ENCODE measurements around the gene DTNB.

DTNB gene

GRCh38 chr2:25347846-25348245 lies 325.5 kb downstream of the DTNB start:
- no peak for DNase-seq (ENCODE audit: low read depth in 1 of 2, low spot score in 1 of 2)

- no peak for DNase-seq (ENCODE audit: low read depth in 1 of 2, low spot score in 1 of 2)
Observed at GRCh38 chr2:25347205-25347815, 326.1 kb downstream of the DTNB start.

GRCh38 chr2:25343187-25343825 lies 330.1 kb downstream of the DTNB start:
- no peak for DNase-seq (ENCODE audit: low read depth in 1 of 2, low spot score in 1 of 2)

GRCh38 chr2:25342372-25343186 lies 330.8 kb downstream of the DTNB start:
- DNase-seq (ENCODE audit: low read depth in 1 of 2, low spot score in 1 of 2), result peak; percentile 59

GRCh38 chr2:25341753-25342371 lies 331.5 kb downstream of the DTNB start, which contains the start of gene DNMT3A:
Gene DNMT3A (minus strand): TSS chr2:25341925. CDS start chr2:25313984, 27,941 bp downstream.
- DNase-seq (ENCODE audit: low read depth in 1 of 2, low spot score in 1 of 2), result peak in 1 of 2 donors; percentile 36

GRCh38 chr2:25341011-25341727 lies 332.2 kb downstream of the DTNB start:
- no peak for DNase-seq (ENCODE audit: low read depth in 1 of 2, low spot score in 1 of 2)

GRCh38 chr2:25340181-25340921 lies 333.0 kb downstream of the DTNB start:
- no peak for DNase-seq (ENCODE audit: low read depth in 1 of 2, low spot score in 1 of 2)

- DNase-seq (ENCODE audit: low read depth in 1 of 2, low spot score in 1 of 2), result no peak
Observed at GRCh38 chr2:25339791-25340180, 333.6 kb downstream of the DTNB start.

GRCh38 chr2:25339211-25339674 lies 334.1 kb downstream of the DTNB start:
- DNase-seq (ENCODE audit: low read depth in 1 of 2, low spot score in 1 of 2), result no peak

GRCh38 chr2:25338401-25338800 lies 335.0 kb downstream of the DTNB start:
- DNase-seq (ENCODE audit: low read depth in 1 of 2, low spot score in 1 of 2), result no peak

GRCh38 chr2:25337891-25338290 lies 335.5 kb downstream of the DTNB start:
- DNase-seq (ENCODE audit: low read depth in 1 of 2, low spot score in 1 of 2), result no peak

- no peak for DNase-seq (ENCODE audit: low read depth in 1 of 2, low spot score in 1 of 2)
Observed at GRCh38 chr2:25337276-25337675, 336.1 kb downstream of the DTNB start.

GRCh38 chr2:25336383-25336841 lies 337.0 kb downstream of the DTNB start:
- no peak for DNase-seq (ENCODE audit: low read depth in 1 of 2, low spot score in 1 of 2)

GRCh38 chr2:25335971-25336370 lies 337.4 kb downstream of the DTNB start:
- no peak for DNase-seq (ENCODE audit: low read depth in 1 of 2, low spot score in 1 of 2)

GRCh38 chr2:25335204-25335603 lies 338.2 kb downstream of the DTNB start:
- no peak for DNase-seq (ENCODE audit: low read depth in 1 of 2, low spot score in 1 of 2)

GRCh38 chr2:25334482-25334881 lies 338.9 kb downstream of the DTNB start:
- no peak for DNase-seq (ENCODE audit: low read depth in 1 of 2, low spot score in 1 of 2)

- DNase-seq (ENCODE audit: low read depth in 1 of 2, low spot score in 1 of 2), result no peak
Observed at GRCh38 chr2:25333981-25334380, 339.4 kb downstream of the DTNB start.

GRCh38 chr2:25332571-25332970 lies 340.8 kb downstream of the DTNB start:
- DNase-seq (ENCODE audit: low read depth in 1 of 2, low spot score in 1 of 2), result no peak

GRCh38 chr2:25331686-25332365 lies 341.6 kb downstream of the DTNB start:
- DNase-seq (ENCODE audit: low read depth in 1 of 2, low spot score in 1 of 2), result peak in 1 of 2 donors; percentile 59
